ENCODE results near the gene TTLL11. TPM values are rescaled to one million over a fixed set of nuclear protein-coding genes. Genes with fewer than 3 reads are reported as not detected.

TTLL11 gene
- total and polyA plus RNA-seq, 2 experiments from 2014 or later, result 0.57 to 1.4 TPM

- Histone ChIP-seq H3K27ac (ENCODE audit: low read depth) (no peak overlapping the region), H3K36me3 (ENCODE audit: insufficient read depth) (no peaks in the 10 kb centered on the region), H4K20me1 (replicated peaks; ENCODE audit: insufficient read depth) (no peaks in the 10 kb centered on the region), H3K4me2 (no peak overlapping the region), H3K79me2 (replicated peaks; ENCODE audit: insufficient read depth) (no peaks in the 10 kb centered on the region), H2AFZ (no peak overlapping the region), H3K4me3 (no peak overlapping the region), H3K27me3 (ENCODE audit: insufficient read depth) (no peaks in the 10 kb centered on the region; the same call in 1 of the 2 replicates), H3K9me2 (ENCODE audit: insufficient read depth) (no peaks in the 10 kb centered on the region), H3K4me1 (ENCODE audit: insufficient read depth) (peaks cover 24% of the 10 kb centered on the region), H3F3A (replicated peaks; ENCODE audit: low read depth) (0 out of 2 replicates have a peak, but pooled peaks cover 16% of the 10 kb centered on the region)
- no peak overlapping the region for H3K4me3 Mint-ChIP-seq
- H3K27ac Mint-ChIP-seq, result no peak overlapping the region
- no peak for DNase-seq (ENCODE audit: low spot score)
- TF ChIP-seq CREB1 (CRISPR knock-in tag; IDR thresholded peaks at IDR 0.05; ENCODE audit: low read depth), result no peak
- no peak for TF ChIP-seq STAT1 (IDR thresholded peaks at IDR 0.05; ENCODE audit: unreplicated experiment)
- no peak for TF ChIP-seq REST (IDR thresholded peaks at IDR 0.05; ENCODE audit: unreplicated experiment)
- no peak for TF ChIP-seq NANOG (IDR thresholded peaks at IDR 0.05; ENCODE audit: borderline replicate concordance)
- TF ChIP-seq EZH2 (IDR thresholded peaks at IDR 0.05; ENCODE audit: low read depth, unreplicated experiment), result no peak
- no peak for TF ChIP-seq ZNF462 (CRISPR knock-in tag; IDR thresholded peaks at IDR 0.05)
- no peak for TF ChIP-seq ZNF331 (CRISPR knock-in tag; IDR thresholded peaks at IDR 0.05; ENCODE audit: low read depth)
- no peak for TF ChIP-seq POLR2AphosphoS5 (IDR thresholded peaks at IDR 0.05; ENCODE audit: low read depth)
- TF ChIP-seq CTCF (conservative IDR thresholded peaks at IDR 0.05; ENCODE audit: low read depth in 2 of 2), result no peak
- no peak for TF ChIP-seq ETS1 (IDR thresholded peaks at IDR 0.05)
- no peak for TF ChIP-seq JUNB (IDR thresholded peaks at IDR 0.05; ENCODE audit: unreplicated experiment)
- no peak for TF ChIP-seq EZH2phosphoT487 (IDR thresholded peaks at IDR 0.05; ENCODE audit: unreplicated experiment)
- TF ChIP-seq ZNF114 (CRISPR knock-in tag; IDR thresholded peaks at IDR 0.05), result no peak
- peaks cover 70% of the 10 kb centered on the region for H3K4me1 Mint-ChIP-seq
- no peak for ATAC-seq
- H3K36me3 Mint-ChIP-seq (ENCODE audit: low read depth), result no peaks in the 10 kb centered on the region
- peaks cover 34% of the 10 kb centered on the region for H3K27me3 Mint-ChIP-seq (ENCODE audit: insufficient read depth, low read depth, poor library complexity)
- H3K9me3 Mint-ChIP-seq, result no peaks in the 10 kb centered on the region
These were observed 276.2 kb downstream of the TTLL11 start for GRCh38 chr9:121816845-121817450.
